Aortic smooth muscle cell (primary cell): ENCODE measurements around the gene DSC1. TPM values are rescaled to one million over a fixed set of nuclear protein-coding genes. Genes with fewer than 3 reads are reported as not detected.

Experiments
- total RNA-seq: library from RNA; depleted of rRNA; stranded (reverse); fragments of >200 nt; gene quantifications from 2 replicates; pipeline ENCODE4 v1.2.3, GENCODE V29; 2014

The DSC1 gene
- total RNA-seq = not detected in 2 replicates

DNA sequence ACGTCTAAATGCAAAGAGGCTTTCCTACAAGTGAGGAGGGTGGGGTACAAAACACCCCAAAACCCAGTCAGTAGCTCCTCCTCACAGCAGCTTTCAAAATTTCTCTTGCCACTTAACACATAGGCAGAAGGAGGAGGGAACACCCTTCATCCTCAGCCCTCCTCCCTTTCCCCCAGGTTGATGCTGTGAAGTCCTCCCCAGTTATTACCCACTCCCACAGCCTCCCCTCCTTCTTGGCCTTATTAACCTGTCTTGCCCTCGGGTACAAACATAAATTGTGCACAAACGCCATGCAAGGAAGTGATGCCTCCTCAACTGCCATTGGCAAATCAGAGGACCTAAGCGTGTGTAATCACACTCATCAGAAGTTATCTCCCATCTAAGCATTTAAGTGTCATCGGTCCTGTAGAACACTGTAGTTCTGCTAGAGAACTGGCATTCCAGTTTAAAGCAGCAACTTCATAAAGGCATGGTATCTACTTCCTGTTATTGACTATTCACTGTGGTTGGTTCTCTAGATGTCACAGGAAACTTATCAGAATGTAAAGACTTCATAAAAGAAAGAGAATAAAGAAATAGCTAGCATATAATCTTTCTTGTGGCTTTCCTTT is at the start of gene DSC1:
DSC1 (minus strand) TSS at position 32 of the 611 bp plus-strand sequence. CDS start 262 bp downstream, outside the sequence.

GRCh38 chr18:31102025-31102684 is 60.5 kb downstream of the DSC1 start, which contains the start of gene DSC2:
TSS of gene DSC2 (minus strand) at chr18:31102421. CDS start at chr18:31101971, 450 bp downstream.

Other genes starting within 250 kb of the DSC1 start
- gene DSC3, start 120.1 kb downstream of the DSC1 start, total RNA-seq = under 0.01 and 0.12 TPM in 2 replicates
- gene DSC2, start 60.4 kb downstream of the DSC1 start, total RNA-seq = under 0.01 TPM in 1 of 2 replicates, not detected in the other
- not detected in 2 replicates for gene DSG1, start 155.3 kb upstream of the DSC1 start, total RNA-seq
- gene DSG4, start 213.9 kb upstream of the DSC1 start, total RNA-seq = not detected in 2 replicates